GM10248 (cell line): ENCODE results near the gene ARF3.

ENCODE experiments used
- CTCF ChIA-PET: fragments of 300-600 bp; sonication (Branson Sonifier 250); formaldehyde crosslinking; extraction: SDS; loops from one replicate; lab custom pipeline; 2021; ENCODE audit warnings: antibody characterized with exemption; lab: Yijun Ruan, JAX
- POLR2A ChIA-PET: fragments of 350-650 bp; sonication (Branson Sonifier 250); formaldehyde crosslinking; extraction: SDS; loops from one replicate; lab custom pipeline; 2020; ENCODE audit warnings: antibody characterized with exemption; lab: Yijun Ruan, JAX
- DNase-seq: peaks from one replicate; pipeline ENCODE4 v3.0.0; 2012; ENCODE audit errors: extremely low spot score
- TF ChIP-seq, protein P1 (sequence below): IDR thresholded peaks from 2 replicates; pipeline ENCODE4 v1.5.1; 2012; ENCODE audit warnings: mild to moderate bottlenecking, low read depth; ENCODE audit errors: extremely low read depth, missing control alignments, control extremely low read depth

The ARF3 gene

DNA sequence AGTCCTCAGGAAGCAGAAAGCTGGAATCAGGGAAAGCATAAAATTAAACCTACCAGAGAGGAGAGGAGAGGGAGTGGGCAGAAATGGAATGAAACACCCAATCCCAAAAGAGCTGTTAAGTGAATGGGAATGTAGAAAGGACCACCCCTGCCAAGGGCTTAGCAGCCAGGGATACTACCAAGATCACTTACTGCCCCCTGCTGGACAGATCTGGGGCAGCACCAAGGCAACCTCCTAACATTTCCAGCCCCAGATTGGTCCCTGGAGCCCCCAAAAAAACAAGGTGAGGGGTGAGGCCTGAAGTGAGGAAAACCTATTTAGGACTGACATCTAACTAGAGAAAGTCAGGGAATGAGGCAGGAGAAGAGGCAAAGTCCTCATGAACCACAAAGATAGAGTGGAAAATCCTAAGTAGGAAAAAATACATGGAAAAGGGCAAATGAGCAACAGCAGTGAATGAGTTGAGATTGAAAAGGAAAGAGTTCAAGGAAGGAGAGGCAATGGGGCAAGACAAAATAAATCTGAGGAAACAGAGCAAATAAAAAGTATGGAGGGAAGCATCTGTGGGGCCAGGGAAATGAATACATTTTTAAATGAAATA lies 20.8 kb downstream of the ARF3 start:
- DNase-seq: peak; percentile 85
- ChIA-PET POLR2A (no interaction called here), CTCF (interaction anchor here (0.7 to 9.3 kb wide), 31 partner anchors 9 to 183 kb away, joined by 3 to 111 read pairs (median 5); partner anchors contain the start of genes ARF3, DDX23, FKBP11 and RND1)
- TF ChIP-seq, protein P1, sequence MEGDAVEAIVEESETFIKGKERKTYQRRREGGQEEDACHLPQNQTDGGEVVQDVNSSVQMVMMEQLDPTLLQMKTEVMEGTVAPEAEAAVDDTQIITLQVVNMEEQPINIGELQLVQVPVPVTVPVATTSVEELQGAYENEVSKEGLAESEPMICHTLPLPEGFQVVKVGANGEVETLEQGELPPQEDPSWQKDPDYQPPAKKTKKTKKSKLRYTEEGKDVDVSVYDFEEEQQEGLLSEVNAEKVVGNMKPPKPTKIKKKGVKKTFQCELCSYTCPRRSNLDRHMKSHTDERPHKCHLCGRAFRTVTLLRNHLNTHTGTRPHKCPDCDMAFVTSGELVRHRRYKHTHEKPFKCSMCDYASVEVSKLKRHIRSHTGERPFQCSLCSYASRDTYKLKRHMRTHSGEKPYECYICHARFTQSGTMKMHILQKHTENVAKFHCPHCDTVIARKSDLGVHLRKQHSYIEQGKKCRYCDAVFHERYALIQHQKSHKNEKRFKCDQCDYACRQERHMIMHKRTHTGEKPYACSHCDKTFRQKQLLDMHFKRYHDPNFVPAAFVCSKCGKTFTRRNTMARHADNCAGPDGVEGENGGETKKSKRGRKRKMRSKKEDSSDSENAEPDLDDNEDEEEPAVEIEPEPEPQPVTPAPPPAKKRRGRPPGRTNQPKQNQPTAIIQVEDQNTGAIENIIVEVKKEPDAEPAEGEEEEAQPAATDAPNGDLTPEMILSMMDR: peak; percentile 92

GRCh38 chr12:48934312-48934706 lies 23.0 kb downstream of the ARF3 start:
- TF ChIP-seq, protein P1: peak; percentile 26
- DNase-seq: no peak
- ChIA-PET POLR2A (no interaction called here), CTCF (interaction anchor here (0.6 to 9.3 kb wide), 11 partner anchors 11 to 81 kb away, joined by 3 to 111 read pairs (median 10); partner anchors contain the start of genes DDX23, FKBP11 and WNT1)

GRCh38 chr12:48933664-48934311 lies 23.5 kb downstream of the ARF3 start:
- TF ChIP-seq, protein P1: no peak
- CTCF ChIA-PET: interaction anchor here (0.6 to 9.3 kb wide), 9 partner anchors 10 to 80 kb away, joined by 3 to 111 read pairs (median 9); partner anchors contain the start of genes FKBP11 and WNT1
- POLR2A ChIA-PET: no interaction called here
- DNase-seq: no peak

GRCh38 chr12:48932878-48933277 lies 24.4 kb downstream of the ARF3 start:
- TF ChIP-seq, protein P1: no peak
- ChIA-PET CTCF (interaction anchor here (1.1 to 9.3 kb wide), 5 partner anchors 9 to 409 kb away, joined by 3 to 111 read pairs (median 9); partner anchors contain the start of gene FKBP11), POLR2A (no interaction called here)
- DNase-seq: no peak

DNA sequence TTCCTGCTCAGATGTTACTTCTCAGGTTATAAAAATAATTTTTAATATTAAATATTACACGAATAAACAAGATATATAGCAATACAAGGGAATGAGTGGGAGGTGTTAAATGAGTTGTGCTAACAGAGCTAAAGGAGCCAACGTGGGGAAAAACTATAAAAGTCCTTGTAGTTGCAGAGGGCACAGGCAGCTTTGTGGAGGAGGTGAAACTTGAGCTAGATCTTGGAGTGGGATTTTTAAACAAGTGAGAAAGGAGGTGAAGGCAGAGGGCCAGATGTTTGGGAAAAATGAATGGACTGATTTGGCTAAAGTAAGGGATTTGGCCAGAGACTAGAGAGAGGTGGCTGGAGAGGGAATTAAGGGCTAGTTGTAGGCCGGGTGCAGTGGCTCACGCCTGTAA lies 26.8 kb downstream of the ARF3 start:
- CTCF ChIA-PET: interaction anchor here (1.0 to 2.6 kb wide), 13 partner anchors 8 to 77 kb away, joined by 3 to 12 read pairs (median 5); partner anchors contain the start of gene DDX23
- TF ChIP-seq, protein P1: no peak
- POLR2A ChIA-PET: interaction anchor here (0.6 kb wide), 1 partner anchor 25 kb away, joined by 5 read pairs; no protein-coding TSS in a partner anchor
- DNase-seq: no peak

DNA sequence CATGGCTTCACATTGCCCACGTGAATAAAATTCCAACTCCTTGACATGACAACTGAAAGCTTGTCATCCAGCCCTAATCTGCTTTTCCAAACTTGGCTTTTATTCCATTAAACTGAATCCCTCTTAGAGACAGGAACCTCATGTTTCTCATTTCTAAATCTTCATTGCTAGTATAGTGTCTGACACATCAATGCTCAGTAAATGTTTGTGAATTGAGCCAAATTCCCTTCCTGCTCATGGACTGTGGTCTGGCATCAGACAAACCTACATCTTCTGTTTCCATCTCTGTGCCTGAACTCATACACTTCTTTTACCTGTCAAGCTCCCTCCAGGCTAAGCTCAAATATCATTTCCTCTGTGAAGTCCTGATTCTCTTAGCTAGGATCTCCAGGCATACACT lies 27.7 kb downstream of the ARF3 start:
- no peak for DNase-seq
- ChIA-PET CTCF (interaction anchor here (0.7 to 2.6 kb wide), 16 partner anchors 9 to 114 kb away, joined by 3 to 12 read pairs (median 5); partner anchors contain the start of gene DDX23), POLR2A (no interaction called here)
- TF ChIP-seq, protein P1: no peak
